Astrocyte (in vitro differentiated cells and primary cell): ENCODE results near the gene ERCC5. TPM values are rescaled to one million over a fixed set of nuclear protein-coding genes. Genes with fewer than 3 reads are reported as not detected.

Experiments
- DNase-seq: peaks from one replicate; pipeline ENCODE4 v3.0.0-alpha.2; 2010; ENCODE audit warnings: low read depth
- FAIRE-seq: peaks from 2 replicates; lab custom pipeline; 2011; peaks lifted over from hg19 to GRCh38; lab: Jason Lieb, UNC
- H2AFZ ChIP-seq: 2 replicates; pipeline ENCODE4 v1.6.0; 2012; ENCODE audit warnings: low read depth, low read length, inconsistent platforms
- H3K27ac ChIP-seq: 2 replicates; pipeline ENCODE4 v1.5.1; 2011; ENCODE audit warnings: low read depth, low read length, inconsistent platforms
- H3K27me3 ChIP-seq: 2 replicates; pipeline ENCODE4 v1.6.0; 2011; ENCODE audit warnings: low read length, inconsistent platforms; ENCODE audit not compliant: insufficient read depth
- H3K36me3 ChIP-seq: 2 replicates; pipeline ENCODE4 v1.5.1; 2011; ENCODE audit warnings: low read length, inconsistent platforms; ENCODE audit not compliant: insufficient read depth
- H3K4me1 ChIP-seq: 2 replicates; pipeline ENCODE4 v1.5.1; 2011; ENCODE audit warnings: low read length, inconsistent platforms; ENCODE audit not compliant: insufficient read depth
- H3K4me2 ChIP-seq: 2 replicates; pipeline ENCODE4 v1.6.0; 2012; ENCODE audit warnings: low read length, inconsistent platforms
- H3K4me3 ChIP-seq: 2 replicates; pipeline ENCODE4 v1.5.1; 2011; ENCODE audit warnings: low read depth, mild to moderate bottlenecking, low read length, inconsistent platforms; ENCODE audit not compliant: insufficient read depth
- H3K79me2 ChIP-seq: 2 replicates; pipeline ENCODE4 v1.6.0; 2012; ENCODE audit warnings: mild to moderate bottlenecking, low read length, inconsistent platforms; ENCODE audit not compliant: insufficient read depth
- H3K9ac ChIP-seq: 2 replicates; pipeline ENCODE4 v1.6.0; 2012; ENCODE audit warnings: mild to moderate bottlenecking, low read length, inconsistent platforms
- H3K9me3 ChIP-seq: 2 replicates; pipeline ENCODE4 v1.5.1; 2012; ENCODE audit warnings: low read depth, mild to moderate bottlenecking, low read length, inconsistent platforms; ENCODE audit not compliant: insufficient read depth
- H4K20me1 ChIP-seq: 2 replicates; pipeline ENCODE4 v1.6.0; 2012; ENCODE audit warnings: low read length, inconsistent platforms; ENCODE audit not compliant: insufficient read depth
- H3K27ac Mint-ChIP-seq: one replicate; pipeline ENCODE4 v1.8.0; 2021; ENCODE audit warnings: mild to moderate bottlenecking, mixed read lengths; ENCODE audit not compliant: unreplicated experiment
- H3K27me3 Mint-ChIP-seq: one replicate; pipeline ENCODE4 v1.8.0; 2021; ENCODE audit warnings: low read depth, mixed read lengths; ENCODE audit not compliant: unreplicated experiment
- H3K36me3 Mint-ChIP-seq: one replicate; pipeline ENCODE4 v1.8.0; 2021; ENCODE audit warnings: low read depth, mixed read lengths; ENCODE audit not compliant: unreplicated experiment
- H3K4me1 Mint-ChIP-seq: one replicate; pipeline ENCODE4 v1.8.0; 2021; ENCODE audit warnings: low read depth, mixed read lengths; ENCODE audit not compliant: unreplicated experiment
- H3K4me3 Mint-ChIP-seq: one replicate; pipeline ENCODE4 v1.8.0; 2021; ENCODE audit warnings: mild to moderate bottlenecking, moderate library complexity, mixed read lengths; ENCODE audit not compliant: unreplicated experiment
- H3K9me3 Mint-ChIP-seq: one replicate; pipeline ENCODE4 v1.8.0; 2021; ENCODE audit warnings: mild to moderate bottlenecking, mixed read lengths; ENCODE audit not compliant: unreplicated experiment
- CTCF ChIP-seq: IDR thresholded peaks from 2 replicates; pipeline ENCODE4 v1.5.1; 2011; ENCODE audit warnings: low read depth, mild to moderate bottlenecking, inconsistent platforms, low read length, moderate library complexity; ENCODE audit not compliant: insufficient read depth
- EZH2 ChIP-seq: IDR thresholded peaks from 2 replicates; pipeline ENCODE4 v1.6.1; 2012; ENCODE audit warnings: mild to moderate bottlenecking, low read length, inconsistent platforms; ENCODE audit not compliant: insufficient read depth
- total RNA-seq: library from RNA; stranded (reverse); gene quantifications from 2 replicates; pipeline ENCODE4 v1.2.1, GENCODE V29; 2021

ERCC5 gene
- total RNA-seq, 1 donor from 2014 or later, result 42.9 TPM

- Histone ChIP-seq H2AFZ (no peak overlapping the region), H3K4me1 (no peaks in the 10 kb centered on the region), H3K4me2 (no peak overlapping the region), H3K4me3 (no peak overlapping the region), H3K79me2 (no peaks in the 10 kb centered on the region), H3K36me3 (no peaks in the 10 kb centered on the region), H4K20me1 (no peaks in the 10 kb centered on the region), H3K9me3 (no peaks in the 10 kb centered on the region), H3K27ac (no peak overlapping the region), H3K27me3 (no peaks in the 10 kb centered on the region), H3K9ac (no peak overlapping the region)
- no peaks in the 10 kb centered on the region for H3K27me3 Mint-ChIP-seq
- H3K27ac Mint-ChIP-seq, result no peak overlapping the region
- FAIRE-seq (no peak), DNase-seq (no peak)
- no peaks in the 10 kb centered on the region for H3K9me3 Mint-ChIP-seq
- TF ChIP-seq EZH2 (no peak), CTCF (no peak)
- H3K36me3 Mint-ChIP-seq, result no peaks in the 10 kb centered on the region
- H3K4me3 Mint-ChIP-seq, result no peak overlapping the region
- H3K4me1 Mint-ChIP-seq, result no peaks in the 10 kb centered on the region
Observed at GRCh38 chr13:102892503-102892902, 46.7 kb downstream of the ERCC5 start.

- H3K27ac Mint-ChIP-seq, result no peak overlapping the region
- DNase-seq, result no peak
Observed at GRCh38 chr13:102897371-102898138, 51.7 kb downstream of the ERCC5 start.

More at GRCh38 chr13:102897371-102898138, 51.7 kb downstream of the ERCC5 start:
- no peak overlapping the region for H3K4me3 Mint-ChIP-seq
- Histone ChIP-seq H3K4me2 (no peak overlapping the region), H3K79me2 (no peaks in the 10 kb centered on the region), H3K4me3 (no peak overlapping the region), H4K20me1 (no peaks in the 10 kb centered on the region), H3K27me3 (no peaks in the 10 kb centered on the region), H3K27ac (no peak overlapping the region), H2AFZ (no peak overlapping the region), H3K9ac (no peak overlapping the region), H3K4me1 (no peaks in the 10 kb centered on the region), H3K9me3 (no peaks in the 10 kb centered on the region), H3K36me3 (no peaks in the 10 kb centered on the region)
- H3K9me3 Mint-ChIP-seq, result no peaks in the 10 kb centered on the region
- peaks cover 3% of the 10 kb centered on the region for H3K4me1 Mint-ChIP-seq
- FAIRE-seq, result no peak
- peaks cover 4% of the 10 kb centered on the region for H3K27me3 Mint-ChIP-seq
- no peaks in the 10 kb centered on the region for H3K36me3 Mint-ChIP-seq
- TF ChIP-seq EZH2, result no peak
- TF ChIP-seq CTCF, result no peak
